Measurements from ENCODE around the gene CATSPER4. TPM values are rescaled to one million over a fixed set of nuclear protein-coding genes. Genes with fewer than 3 reads are reported as not detected.

The CATSPER4 gene
- total RNA-seq, 1 donor from 2014 or later, result not detected

GRCh38 chr1:26210147-26210870 is 19.9 kb downstream of the CATSPER4 start:
- H3K36me3 Mint-ChIP-seq, result no peaks in the 10 kb centered on the region
- no peaks in the 10 kb centered on the region for H3K27me3 Mint-ChIP-seq
- no peak overlapping the region for H3K27ac Mint-ChIP-seq
- H3K9me3 Mint-ChIP-seq, result no peaks in the 10 kb centered on the region
- H3K4me1 Mint-ChIP-seq (ENCODE audit: unreplicated experiment), result no peaks in the 10 kb centered on the region
- no peak for TF ChIP-seq CTCF (conservative IDR thresholded peaks at IDR 0.05)
- DNase-seq (ENCODE audit: extremely low spot score, unreplicated experiment), result no peak
- H3K4me3 Mint-ChIP-seq, result no peak overlapping the region

DNA sequence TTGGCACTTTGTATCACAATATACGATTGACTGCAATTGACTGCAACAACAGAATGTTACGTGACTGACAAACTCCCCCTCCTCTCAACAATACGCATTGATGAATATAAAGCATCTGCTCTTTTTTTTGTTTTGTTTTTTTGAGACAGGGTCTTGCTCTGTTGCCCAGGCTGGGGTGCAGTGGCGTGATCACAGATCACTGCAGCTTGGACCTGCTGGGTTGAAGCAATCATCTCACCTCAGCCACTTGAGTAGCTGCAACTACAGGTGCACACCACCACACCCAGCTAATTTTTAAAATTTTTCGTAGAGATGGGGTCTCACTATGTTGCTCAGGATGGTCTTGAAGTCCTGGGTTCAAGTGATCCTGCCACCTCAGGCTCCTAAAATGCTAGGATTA is 22.3 kb downstream of the CATSPER4 start:
- no peak for DNase-seq (ENCODE audit: extremely low spot score, unreplicated experiment)
- Mint-ChIP-seq H3K36me3 (no peaks in the 10 kb centered on the region), H3K9me3 (no peaks in the 10 kb centered on the region), H3K4me1 (ENCODE audit: unreplicated experiment) (no peaks in the 10 kb centered on the region), H3K27me3 (no peaks in the 10 kb centered on the region), H3K27ac (no peak overlapping the region), H3K4me3 (no peak overlapping the region)
- TF ChIP-seq CTCF (conservative IDR thresholded peaks at IDR 0.05), result no peak

DNA sequence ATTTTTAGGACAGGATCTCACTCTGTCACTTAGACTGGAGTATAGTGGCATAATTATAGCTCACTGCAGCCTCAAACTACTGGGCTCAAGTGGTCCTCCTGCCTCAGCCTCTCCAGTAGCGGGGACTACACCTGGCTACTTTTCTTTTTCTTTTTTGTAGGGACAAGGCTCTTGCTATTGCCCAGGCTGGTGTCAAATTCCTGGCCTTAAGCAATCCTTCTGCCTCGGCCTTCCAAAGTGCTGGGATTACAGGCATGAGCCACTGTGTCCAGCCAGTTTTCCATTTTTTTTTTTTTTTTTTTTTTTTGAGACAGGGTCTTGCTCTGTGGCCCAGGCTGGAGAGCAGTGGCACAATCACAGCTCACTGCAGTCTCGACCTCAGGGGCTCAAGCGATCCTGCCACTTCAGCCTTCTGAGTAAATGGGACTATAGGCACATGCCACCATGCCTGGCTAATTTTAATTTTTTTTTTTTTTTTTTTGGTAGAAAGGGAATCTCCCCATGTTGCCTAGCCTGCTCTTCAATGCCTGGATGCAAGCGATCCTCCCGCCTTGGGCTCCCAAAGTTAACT is 23.0 kb downstream of the CATSPER4 start:
- no peak for TF ChIP-seq CTCF (conservative IDR thresholded peaks at IDR 0.05)
- H3K9me3 Mint-ChIP-seq, result no peaks in the 10 kb centered on the region
- H3K27me3 Mint-ChIP-seq, result no peaks in the 10 kb centered on the region
- H3K36me3 Mint-ChIP-seq, result no peaks in the 10 kb centered on the region
- no peak overlapping the region for H3K27ac Mint-ChIP-seq
- no peak for DNase-seq (ENCODE audit: extremely low spot score, unreplicated experiment)
- no peaks in the 10 kb centered on the region for H3K4me1 Mint-ChIP-seq (ENCODE audit: unreplicated experiment)
- H3K4me3 Mint-ChIP-seq, result no peak overlapping the region

- Mint-ChIP-seq H3K4me3 (no peak overlapping the region), H3K27me3 (no peaks in the 10 kb centered on the region), H3K27ac (no peak overlapping the region), H3K4me1 (ENCODE audit: unreplicated experiment) (peaks cover 4% of the 10 kb centered on the region), H3K9me3 (no peaks in the 10 kb centered on the region), H3K36me3 (no peaks in the 10 kb centered on the region)
- DNase-seq (ENCODE audit: extremely low spot score, unreplicated experiment), result no peak
- no peak for TF ChIP-seq CTCF (conservative IDR thresholded peaks at IDR 0.05)
Measured at GRCh38 chr1:26215246-26215645, 24.8 kb downstream of the CATSPER4 start.

DNA sequence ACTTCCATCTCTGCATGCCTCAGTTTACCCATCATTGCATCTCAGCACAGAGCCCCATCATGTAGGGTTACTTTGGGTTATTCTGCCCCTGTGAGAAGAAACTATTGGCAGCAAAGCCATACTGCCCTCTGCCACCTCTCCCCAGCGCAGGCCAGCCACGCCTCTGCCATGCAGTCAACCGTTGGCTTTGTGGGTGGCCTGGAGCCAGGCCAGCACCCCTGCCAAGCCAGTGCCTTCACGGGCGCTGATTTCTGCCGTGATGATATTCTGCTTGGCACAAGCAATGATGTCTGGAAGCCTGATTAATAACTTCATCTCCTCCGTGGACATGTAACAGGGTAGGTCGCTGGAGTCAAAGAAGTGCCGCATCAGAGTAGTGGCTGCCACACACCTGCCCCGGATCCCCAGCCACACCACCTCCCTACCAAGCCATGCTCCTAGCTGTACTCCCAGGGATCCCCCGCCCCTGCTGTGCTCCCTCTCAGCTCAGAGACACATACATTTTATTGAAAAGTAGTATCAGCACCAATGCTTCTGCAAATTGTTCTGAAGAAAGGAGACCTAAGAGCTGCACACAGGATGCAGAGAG is 28.6 kb downstream of the CATSPER4 start:
- Mint-ChIP-seq H3K9me3 (no peaks in the 10 kb centered on the region), H3K4me1 (ENCODE audit: unreplicated experiment) (peaks cover 7% of the 10 kb centered on the region), H3K27ac (no peak overlapping the region), H3K27me3 (no peaks in the 10 kb centered on the region), H3K36me3 (no peaks in the 10 kb centered on the region), H3K4me3 (no peak overlapping the region)
- no peak for DNase-seq (ENCODE audit: extremely low spot score, unreplicated experiment)
- no peak for TF ChIP-seq CTCF (conservative IDR thresholded peaks at IDR 0.05)
